ENCODE results near the gene RGS6.

DNA sequence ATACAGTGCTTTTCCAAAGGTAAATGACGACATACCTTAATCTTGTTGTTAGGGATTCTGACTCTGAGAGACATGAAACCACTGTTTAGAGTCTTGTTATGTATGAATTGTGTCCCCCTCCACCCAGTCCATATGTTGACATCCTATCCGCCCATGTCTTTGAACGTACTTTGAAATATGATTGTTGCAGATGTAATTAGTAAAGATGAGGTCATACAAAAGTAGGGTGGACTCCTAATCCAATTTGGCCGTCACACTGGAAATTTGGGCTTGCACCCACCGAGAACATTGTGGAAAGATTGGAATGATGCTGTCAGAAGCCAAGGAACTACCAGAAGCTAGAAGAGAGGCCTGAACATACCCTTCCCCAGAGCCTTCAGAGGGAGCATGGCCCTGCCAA lies 62.2 kb downstream of the RGS6 start:
- no peak for TF ChIP-seq CTCF (conservative IDR thresholded peaks at IDR 0.05; ENCODE audit: low read length)
- TF ChIP-seq EZH2phosphoT487 (IDR thresholded peaks at IDR 0.05; ENCODE audit: borderline replicate concordance, low read depth, low read length), result no peak

All from OCI-LY7 (cell line).